Neuronal stem cell (in vitro differentiated cells): Measurements from ENCODE around the gene TOMM7.
"Not testable (repeated sequence)": the region's sequence is repeated elsewhere in the genome, so short reads cannot be mapped to it uniquely, and the experiment has no call there.

ENCODE experiments used
- DNase-seq: peaks from one replicate; pipeline ENCODE4 v3.0.0-alpha.2; 2013; ENCODE audit warnings: low spot score
- H2AFZ ChIP-seq: one replicate; pipeline ENCODE4 v1.6.1; 2013; ENCODE audit warnings: mild to moderate bottlenecking, low read length, inconsistent platforms
- H2AK5ac ChIP-seq: 2 replicates; pipeline ENCODE4 v1.6.1; 2013; ENCODE audit warnings: low read depth, mild to moderate bottlenecking, inconsistent platforms, low read length, moderate library complexity, mixed read lengths
- H2BK120ac ChIP-seq: 2 replicates; pipeline ENCODE4 v1.6.1; 2013; ENCODE audit warnings: low read depth, mild to moderate bottlenecking, inconsistent platforms, low read length, moderate library complexity, mixed read lengths
- H2BK12ac ChIP-seq: one replicate; pipeline ENCODE4 v1.6.1; 2013; ENCODE audit warnings: low read length, inconsistent platforms
- H2BK15ac ChIP-seq: 2 replicates; pipeline ENCODE4 v1.6.1; 2013; ENCODE audit warnings: mild to moderate bottlenecking, low read length, inconsistent platforms, mixed read lengths
- H2BK5ac ChIP-seq: one replicate; pipeline ENCODE4 v1.6.1; 2013; ENCODE audit warnings: inconsistent platforms, mild to moderate bottlenecking, low read length, moderate library complexity
- H3K14ac ChIP-seq: one replicate; pipeline ENCODE4 v1.6.1; 2013; ENCODE audit warnings: low read length, inconsistent platforms
- H3K18ac ChIP-seq: 2 replicates; pipeline ENCODE4 v1.6.1; 2013; ENCODE audit warnings: low read length, inconsistent platforms
- H3K23ac ChIP-seq: 2 replicates; pipeline ENCODE4 v1.6.1; 2013; ENCODE audit warnings: low read depth, mild to moderate bottlenecking, mixed read lengths, low read length, inconsistent platforms; ENCODE audit not compliant: poor library complexity
- H3K27ac ChIP-seq: replicated peaks from 3 replicates; pipeline ENCODE4 v1.5.1; 2013; ENCODE audit warnings: low read length, inconsistent platforms
- H3K27me3 ChIP-seq, 3 experiments: 2 replicates each; pipeline ENCODE4 v1.6.1; 2013; ENCODE audit warnings: low read length in 3 of 3, mild to moderate bottlenecking in 2 of 3, inconsistent platforms in 1 of 3, low read depth in 1 of 3, mixed read lengths in 1 of 3, moderate library complexity in 1 of 3; ENCODE audit not compliant: control insufficient read depth in 3 of 3, insufficient read depth in 3 of 3
- H3K36me3 ChIP-seq, 2 donors: replicated peaks in 1 of 2; 2 replicates each; pipeline ENCODE4 v1.6.1; 2013; ENCODE audit warnings: low read length in 2 of 2; ENCODE audit not compliant: control insufficient read depth in 2 of 2, insufficient read depth in 2 of 2
- H3K4ac ChIP-seq: 2 replicates; pipeline ENCODE4 v1.6.1; 2013; ENCODE audit warnings: inconsistent platforms, mild to moderate bottlenecking, low read length, moderate library complexity
- H3K4me1 ChIP-seq, 2 donors: 1 replicate in 1 of 2; 2 replicates in 1 of 2; pipeline ENCODE4 v1.6.1; 2013; ENCODE audit warnings: low read length in 2 of 2, low read depth in 1 of 2; ENCODE audit not compliant: control insufficient read depth in 2 of 2, insufficient read depth in 1 of 2
- H3K4me2 ChIP-seq: one replicate; pipeline ENCODE4 v1.6.1; 2013; ENCODE audit warnings: mild to moderate bottlenecking, low read length, inconsistent platforms; ENCODE audit not compliant: insufficient read depth, poor library complexity, severe bottlenecking
- H3K4me3 ChIP-seq, 2 donors: 2 replicates each; pipeline ENCODE4 v1.5.1; 2013; ENCODE audit warnings: low read length in 2 of 2, mild to moderate bottlenecking in 2 of 2, inconsistent platforms in 1 of 2, moderate library complexity in 1 of 2
- H3K79me1 ChIP-seq: one replicate; pipeline ENCODE4 v1.6.1; 2013; ENCODE audit warnings: low read depth, mild to moderate bottlenecking, inconsistent platforms, low read length, moderate library complexity
- H3K9ac ChIP-seq: one replicate; pipeline ENCODE4 v1.6.1; 2013; ENCODE audit warnings: mild to moderate bottlenecking, low read depth, low read length, inconsistent platforms; ENCODE audit not compliant: poor library complexity
- H3K9me3 ChIP-seq, 2 donors: replicated peaks in 1 of 2; 2 replicates each; pipeline versions ENCODE3 to v1.6.1; 2013; ENCODE audit warnings: low read length in 2 of 2, mild to moderate bottlenecking in 2 of 2, inconsistent platforms in 1 of 2, low read depth in 1 of 2, mixed read lengths in 1 of 2, moderate library complexity in 1 of 2; ENCODE audit not compliant: control insufficient read depth in 2 of 2, insufficient read depth in 1 of 2
- H4K8ac ChIP-seq: one replicate; pipeline ENCODE4 v1.6.1; 2013; ENCODE audit warnings: low read depth, mild to moderate bottlenecking, inconsistent platforms, low read length, moderate library complexity
- H4K91ac ChIP-seq: one replicate; pipeline ENCODE4 v1.6.1; 2013; ENCODE audit warnings: low read length, low read depth, mild to moderate bottlenecking, inconsistent platforms; ENCODE audit not compliant: poor library complexity
- WGBS, 2 donors: extraction: QIAGEN DNeasy Blood & Tissue Kit; methylation state at CpG; one replicate each; pipeline ENCODE4 v1.1.7; 2013; ENCODE audit warnings: missing lambda C conversion rate in 2 of 2, mixed read lengths in 1 of 2; ENCODE audit not compliant: insufficient read length in 2 of 2, insufficient replicate concordance in 1 of 2; ENCODE audit errors: extremely low coverage in 2 of 2; 5-methylcytosine and 5-hydroxymethylcytosine counted together

Gene TOMM7

GRCh38 chr7:22836506-22836905, 13.9 kb upstream of the TOMM7 start:
- H2BK15ac ChIP-seq = not testable (repeated sequence)

GRCh38 chr7:22833957-22834356, 11.3 kb upstream of the TOMM7 start:
- Histone ChIP-seq H4K8ac (no peak overlapping the region), H3K27ac (no peak overlapping the region), H3K79me1 (no peaks in the 10 kb centered on the region), H3K4ac (no peak overlapping the region), H3K4me2 (no peak overlapping the region), H3K23ac (no peak overlapping the region), H4K91ac (no peak overlapping the region), H3K9ac (no peak overlapping the region), H3K14ac (no peak overlapping the region), H3K4me3 (no peak overlapping the region), H3K36me3 (no peaks in the 10 kb centered on the region), H3K9me3 (no peaks in the 10 kb centered on the region), H2AK5ac (no peak overlapping the region), H2BK12ac (no peak overlapping the region), H2BK15ac (no peak overlapping the region), H3K27me3 (no peaks in the 10 kb centered on the region), H2BK120ac (no peak overlapping the region), H2AFZ (peak overlapping the region; percentile 82), H3K4me1 (peaks cover 0 to 16% of the 10 kb centered on the region in 2 donors), H2BK5ac (no peak overlapping the region), H3K18ac (no peak overlapping the region)
- WGBS, 2 donors = no CpG with 5 or more reads among the region's 3 CpGs
- DNase-seq = no peak

More at GRCh38 chr7:22836506-22836905, 13.9 kb upstream of the TOMM7 start:
- H2BK5ac ChIP-seq, H3K4me3 ChIP-seq, H4K8ac ChIP-seq, H3K27ac ChIP-seq, H4K91ac ChIP-seq, DNase-seq, H2AK5ac ChIP-seq, H2BK12ac ChIP-seq, H3K4me2 ChIP-seq, H3K18ac ChIP-seq, H3K9me3 ChIP-seq, H2BK120ac ChIP-seq, H3K9ac ChIP-seq, H3K23ac ChIP-seq, H3K4ac ChIP-seq, H3K36me3 ChIP-seq, H3K14ac ChIP-seq, H3K27me3 ChIP-seq, H3K79me1 ChIP-seq: not testable (repeated sequence)
- WGBS, 2 donors = no CpG with 5 or more reads among the region's 2 CpGs
- Histone ChIP-seq H3K4me1 (peaks cover 0 to 16% of the 10 kb centered on the region in 2 donors), H2AFZ (peak overlapping the region; percentile 65)

GRCh38 chr7:22833113-22833855, 10.6 kb upstream of the TOMM7 start:
- no peak overlapping the region for H3K4me3 ChIP-seq
- no peak overlapping the region for H3K14ac ChIP-seq
- no peaks in the 10 kb centered on the region for H3K9me3 ChIP-seq
- H2BK15ac ChIP-seq = no peak overlapping the region
- no peak overlapping the region for H2BK120ac ChIP-seq
- H3K27me3 ChIP-seq = no peaks in the 10 kb centered on the region
- DNase-seq = no peak
- H2BK5ac ChIP-seq = no peak overlapping the region
- no peak overlapping the region for H4K91ac ChIP-seq
- no peak overlapping the region for H2AK5ac ChIP-seq
- no peak overlapping the region for H3K4ac ChIP-seq
- H3K23ac ChIP-seq = no peak overlapping the region
- no peak overlapping the region for H3K18ac ChIP-seq
- no CpG with 5 or more reads among the region's 2 CpGs for WGBS, 2 donors
- H3K4me1 ChIP-seq = peaks cover 0 to 16% of the 10 kb centered on the region in 2 donors
- no peaks in the 10 kb centered on the region for H3K36me3 ChIP-seq
- peak overlapping the region; percentile 82 for H2AFZ ChIP-seq
- H2BK12ac ChIP-seq = no peak overlapping the region
- H3K27ac ChIP-seq = no peak overlapping the region
- H3K4me2 ChIP-seq = no peak overlapping the region
- no peak overlapping the region for H3K9ac ChIP-seq
- no peak overlapping the region for H4K8ac ChIP-seq
- no peaks in the 10 kb centered on the region for H3K79me1 ChIP-seq

DNA sequence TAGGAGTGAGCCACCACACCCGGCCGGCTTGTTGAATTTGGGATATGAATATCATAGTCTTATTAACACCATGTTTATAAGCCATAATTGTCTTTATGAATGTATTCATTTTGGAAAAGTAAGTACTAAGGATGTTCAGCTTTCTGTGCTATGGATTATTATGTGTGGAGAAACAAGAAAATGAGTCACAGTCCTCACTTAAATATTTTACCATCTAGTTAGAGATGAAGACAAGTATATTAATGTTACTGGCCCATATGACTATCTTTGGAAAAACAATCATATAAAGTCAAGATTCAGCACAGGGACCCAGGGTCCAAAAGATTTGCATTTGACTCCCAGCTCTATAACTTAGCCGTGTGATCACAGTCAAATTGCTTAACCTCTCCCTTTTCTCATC, 9.8 kb upstream of the TOMM7 start:
- Histone ChIP-seq H3K36me3 (no peaks in the 10 kb centered on the region), H4K8ac (no peak overlapping the region), H4K91ac (no peak overlapping the region), H3K14ac (no peak overlapping the region), H2BK12ac (no peak overlapping the region), H3K9ac (no peak overlapping the region), H2AFZ (no peak overlapping the region), H3K9me3 (no peaks in the 10 kb centered on the region), H3K4me3 (no peak overlapping the region), H2AK5ac (no peak overlapping the region), H3K79me1 (no peaks in the 10 kb centered on the region), H2BK120ac (no peak overlapping the region), H3K4me2 (no peak overlapping the region), H3K4me1 (peaks cover 0 to 16% of the 10 kb centered on the region in 2 donors), H3K27me3 (no peaks in the 10 kb centered on the region), H3K18ac (no peak overlapping the region), H3K23ac (no peak overlapping the region), H3K4ac (no peak overlapping the region), H2BK15ac (no peak overlapping the region), H2BK5ac (no peak overlapping the region), H3K27ac (no peak overlapping the region)
- no peak for DNase-seq
- no CpG with 5 or more reads among the region's 3 CpGs for WGBS, 2 donors
